ENCODE measurements around the gene AGR2. TPM values are rescaled to one million over a fixed set of nuclear protein-coding genes. Genes with fewer than 3 reads are reported as not detected.

AGR2 gene
- total RNA-seq, 4 donors from 2014 or later = not detected

DNA sequence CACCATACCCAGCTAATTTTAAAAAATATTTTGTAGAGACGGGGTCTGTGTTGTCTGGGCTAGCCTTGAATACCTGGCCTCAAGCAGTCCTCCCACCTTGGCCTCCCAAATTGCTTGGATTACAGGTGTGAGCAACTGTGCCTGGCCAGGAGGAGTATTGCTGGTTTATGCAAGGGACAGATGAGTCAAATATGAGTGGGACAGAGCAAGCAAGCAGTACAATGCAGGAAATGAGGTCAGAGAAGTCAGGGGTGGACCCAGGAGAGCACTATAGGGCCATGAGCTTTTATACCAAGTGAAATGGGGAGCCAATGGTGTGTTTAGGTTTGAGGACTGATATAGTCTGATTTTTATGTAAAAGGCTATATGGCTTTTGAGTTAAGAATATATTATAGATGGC is 45.0 kb downstream of the AGR2 start:
- Histone ChIP-seq H3K36me3 (no peaks in the 10 kb centered on the region), H3K4me1 (peaks cover 0 to 4% (median 2%) of the 10 kb centered on the region in 4 donors), H3K27me3 (peaks cover 0 to 14% of the 10 kb centered on the region in 2 donors), H3K27ac (no peak overlapping the region), H3K9me3 (no peaks in the 10 kb centered on the region), H3K4me3 (no peak overlapping the region)
- WGBS, 2 donors = 100% methylated on average over 1 of the region's 1 CpG
- no peak for DNase-seq (ENCODE audit: low spot score in 2 of 2)
- no peak for TF ChIP-seq CTCF (IDR thresholded peaks at IDR 0.05)
- no peak for TF ChIP-seq POLR2A (IDR thresholded peaks at IDR 0.05)
- no peak for TF ChIP-seq EP300 (IDR thresholded peaks at IDR 0.05)

DNA sequence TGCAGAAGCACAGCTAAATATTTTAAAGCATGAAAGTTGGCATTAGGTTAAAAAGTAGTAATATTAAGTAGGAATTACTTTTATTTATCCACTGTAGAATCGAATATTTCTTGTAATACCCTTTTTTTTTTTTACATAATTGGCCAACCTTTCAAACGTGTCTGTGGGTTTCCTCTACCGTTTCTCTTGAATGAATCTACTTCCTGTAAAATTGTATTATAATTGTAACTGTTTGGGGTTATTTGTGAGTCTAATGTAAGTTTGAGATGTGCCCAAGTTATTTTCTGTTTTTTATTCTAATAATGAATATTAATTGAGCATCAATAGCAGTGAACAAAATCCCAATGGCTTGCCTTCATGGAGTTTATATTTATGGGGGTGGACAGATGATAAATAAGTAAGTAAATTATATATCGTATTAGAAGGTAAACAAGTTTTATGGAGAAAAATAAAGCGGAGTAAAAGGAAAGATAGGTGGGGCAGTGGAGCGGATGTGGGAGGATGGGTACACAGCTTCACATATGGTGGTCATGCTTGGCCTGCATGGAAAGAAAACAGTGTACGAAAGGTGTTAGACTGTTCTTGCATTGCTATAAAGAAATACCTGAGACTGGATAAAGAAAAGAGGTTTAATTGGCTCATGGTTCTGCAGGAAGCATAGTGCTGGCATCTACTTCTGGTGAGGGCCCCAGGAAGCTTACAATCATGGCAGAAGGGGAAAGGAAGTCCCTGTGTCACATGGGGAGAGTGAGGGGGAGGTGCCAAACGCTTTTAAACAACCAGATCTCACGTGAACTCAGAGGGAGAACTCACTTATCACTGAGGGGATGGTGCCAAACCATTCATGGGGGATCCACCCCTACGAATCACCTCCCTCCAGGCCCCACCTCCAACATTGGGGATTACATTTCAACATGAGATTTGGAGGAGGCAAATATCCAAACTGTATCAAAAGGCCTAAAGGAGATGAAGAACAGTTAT is 45.9 kb downstream of the AGR2 start:
- no peak for TF ChIP-seq CTCF (IDR thresholded peaks at IDR 0.05)
- no peak for TF ChIP-seq EP300 (IDR thresholded peaks at IDR 0.05)
- TF ChIP-seq POLR2A (IDR thresholded peaks at IDR 0.05) = no peak
- WGBS, 2 donors = 88 to 89% methylated on average over 10 of the region's 10 CpGs
- peaks cover 0 to 16% of the 10 kb centered on the region in 2 donors for H3K27me3 ChIP-seq
- no peaks in the 10 kb centered on the region for H3K36me3 ChIP-seq
- no peak overlapping the region for H3K4me3 ChIP-seq
- no peak for DNase-seq (ENCODE audit: low spot score in 2 of 2)
- H3K4me1 ChIP-seq = peaks cover 0 to 13% (median 4%) of the 10 kb centered on the region in 4 donors
- no peaks in the 10 kb centered on the region for H3K9me3 ChIP-seq
- no peak overlapping the region for H3K27ac ChIP-seq

- peaks cover 0 to 21% (median 4%) of the 10 kb centered on the region in 4 donors for H3K4me1 ChIP-seq
- TF ChIP-seq POLR2A (IDR thresholded peaks at IDR 0.05) (no peak), CTCF (IDR thresholded peaks at IDR 0.05) (no peak), EP300 (IDR thresholded peaks at IDR 0.05) (no peak)
- 91 to 92% methylated on average over 6 of the region's 6 CpGs for WGBS, 2 donors
- H3K36me3 ChIP-seq = no peaks in the 10 kb centered on the region
- no peak for DNase-seq (ENCODE audit: low spot score in 2 of 2)
- no peak overlapping the region for H3K4me3 ChIP-seq
- H3K27me3 ChIP-seq = peaks cover 0 to 21% of the 10 kb centered on the region in 2 donors
- no peaks in the 10 kb centered on the region for H3K9me3 ChIP-seq
- no peak overlapping the region for H3K27ac ChIP-seq
Measured at GRCh38 chr7:16758036-16758435, 46.8 kb downstream of the AGR2 start.

DNA sequence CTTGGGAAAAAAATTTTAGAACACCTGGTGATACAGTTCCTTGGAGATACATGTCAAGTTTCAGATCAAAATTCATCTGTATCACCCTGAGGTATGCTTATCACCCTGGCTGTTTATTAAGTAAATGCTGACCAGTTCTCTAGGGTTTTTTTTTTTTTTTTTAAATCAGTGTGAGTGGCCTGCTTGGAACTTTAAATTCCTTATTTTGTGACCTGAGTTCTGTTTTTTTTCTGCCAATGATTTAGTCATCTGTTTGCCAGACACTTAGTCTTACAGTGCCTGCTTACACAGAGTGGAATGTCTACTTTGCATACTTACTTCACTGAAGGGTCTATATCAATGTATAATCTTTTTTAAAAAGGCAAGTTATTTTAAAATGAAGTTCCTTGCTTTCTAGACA is 49.4 kb downstream of the AGR2 start:
- Histone ChIP-seq H3K4me1 (peaks cover 0 to 21% (median 4%) of the 10 kb centered on the region in 4 donors), H3K4me3 (peak overlapping the region in 1 of 4 donors; percentile 75), H3K36me3 (no peaks in the 10 kb centered on the region), H3K27me3 (peaks cover 0 to 21% of the 10 kb centered on the region in 2 donors), H3K9me3 (no peaks in the 10 kb centered on the region), H3K27ac (no peak overlapping the region)
- TF ChIP-seq EP300 (IDR thresholded peaks at IDR 0.05) (no peak), CTCF (IDR thresholded peaks at IDR 0.05) (no peak), POLR2A (IDR thresholded peaks at IDR 0.05) (no peak)
- DNase-seq (ENCODE audit: low spot score in 2 of 2) = no peak

DNA sequence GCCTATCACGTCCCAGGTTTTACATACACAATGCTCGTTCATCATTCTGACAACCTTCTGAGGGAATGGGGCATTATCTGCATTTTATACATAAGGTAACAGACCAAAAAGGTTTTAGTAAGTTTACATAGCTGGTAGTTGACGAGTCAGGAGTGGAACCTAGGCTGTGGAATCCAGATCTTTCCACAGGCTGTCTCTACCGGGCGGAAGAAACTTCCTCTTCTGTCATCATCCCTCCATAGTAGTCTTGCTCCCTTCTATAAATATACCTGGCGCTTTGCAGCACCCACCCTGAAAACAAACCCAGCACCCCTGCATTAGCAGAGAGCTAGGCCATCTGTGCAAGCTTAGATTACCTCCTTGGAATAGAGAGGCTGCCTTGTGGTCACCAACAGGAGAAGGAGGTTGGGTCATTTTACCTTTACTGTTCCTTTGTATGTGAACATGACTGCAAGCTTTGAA is 49.9 kb downstream of the AGR2 start:
- no peak for DNase-seq (ENCODE audit: low spot score in 2 of 2)
- no peak for TF ChIP-seq CTCF (IDR thresholded peaks at IDR 0.05)
- no peak for TF ChIP-seq EP300 (IDR thresholded peaks at IDR 0.05)
- TF ChIP-seq POLR2A (IDR thresholded peaks at IDR 0.05) = no peak
- 64 to 74% methylated on average over 6 of the region's 6 CpGs for whole genome bisulfite sequencing, 2 donors
- Histone ChIP-seq H3K4me1 (peaks cover 0 to 21% (median 4%) of the 10 kb centered on the region in 4 donors), H3K9me3 (no peaks in the 10 kb centered on the region), H3K27ac (peak overlapping the region in 2 of 4 donors; percentile 8 to 72), H3K27me3 (peaks cover 0 to 21% of the 10 kb centered on the region in 2 donors), H3K36me3 (no peaks in the 10 kb centered on the region), H3K4me3 (peak overlapping the region in 2 of 4 donors; percentile 72 to 75)

All from tibial nerve (tissue), 4 donors.